ELF-1 (cell line): ENCODE measurements around the gene EXOC3.
"Not testable (repeated sequence)": the region's sequence is repeated elsewhere in the genome, so short reads cannot be mapped to it uniquely, and the experiment has no call there.

Experiments
- DNase-seq: peaks from one replicate; pipeline ENCODE4 v3.0.0-alpha.2; 2016; ENCODE audit warnings: low read depth, low spot score

The EXOC3 gene

GRCh38 chr5:472656-473550, 29.9 kb downstream of the EXOC3 start:
- DNase-seq: peak; percentile 72

- peak; percentile 59 for DNase-seq
Measured at GRCh38 chr5:473551-474192, 30.7 kb downstream of the EXOC3 start.

- not testable (repeated sequence) for DNase-seq
Measured at GRCh38 chr5:474232-474839, 31.4 kb downstream of the EXOC3 start.

- DNase-seq: no peak
Measured at GRCh38 chr5:474840-475661, 32.1 kb downstream of the EXOC3 start.

- DNase-seq: no peak
Measured at GRCh38 chr5:475704-476101, 32.7 kb downstream of the EXOC3 start.

- no peak for DNase-seq
Measured at GRCh38 chr5:476102-476813, 33.3 kb downstream of the EXOC3 start.

- DNase-seq: no peak
Measured at GRCh38 chr5:476814-477175, 33.8 kb downstream of the EXOC3 start.

- no peak for DNase-seq
Measured at GRCh38 chr5:477247-477646, 34.3 kb downstream of the EXOC3 start.

- no peak for DNase-seq
Measured at GRCh38 chr5:477871-478270, 34.9 kb downstream of the EXOC3 start.

- no peak for DNase-seq
Measured at GRCh38 chr5:478369-478981, 35.5 kb downstream of the EXOC3 start.

GRCh38 chr5:478982-479535, 36.1 kb downstream of the EXOC3 start:
- no peak for DNase-seq

- no peak for DNase-seq
Measured at GRCh38 chr5:479566-480319, 36.8 kb downstream of the EXOC3 start.

GRCh38 chr5:481347-481746, 38.4 kb downstream of the EXOC3 start:
- no peak for DNase-seq

GRCh38 chr5:482021-482420, 39.0 kb downstream of the EXOC3 start:
- no peak for DNase-seq

- DNase-seq: no peak
Measured at GRCh38 chr5:482506-482905, 39.5 kb downstream of the EXOC3 start.

GRCh38 chr5:483011-483410, 40.0 kb downstream of the EXOC3 start:
- DNase-seq: no peak

GRCh38 chr5:483434-484140, 40.6 kb downstream of the EXOC3 start:
- DNase-seq: no peak

GRCh38 chr5:484556-484955, 41.6 kb downstream of the EXOC3 start:
- no peak for DNase-seq
